ENCODE measurements around the gene JAG1. TPM values are rescaled to one million over a fixed set of nuclear protein-coding genes. Genes with fewer than 3 reads are reported as not detected.

Gene JAG1
- polyA plus RNA-seq, 4 donors, result 6.3 to 63.7 (median 15.7) TPM

DNA sequence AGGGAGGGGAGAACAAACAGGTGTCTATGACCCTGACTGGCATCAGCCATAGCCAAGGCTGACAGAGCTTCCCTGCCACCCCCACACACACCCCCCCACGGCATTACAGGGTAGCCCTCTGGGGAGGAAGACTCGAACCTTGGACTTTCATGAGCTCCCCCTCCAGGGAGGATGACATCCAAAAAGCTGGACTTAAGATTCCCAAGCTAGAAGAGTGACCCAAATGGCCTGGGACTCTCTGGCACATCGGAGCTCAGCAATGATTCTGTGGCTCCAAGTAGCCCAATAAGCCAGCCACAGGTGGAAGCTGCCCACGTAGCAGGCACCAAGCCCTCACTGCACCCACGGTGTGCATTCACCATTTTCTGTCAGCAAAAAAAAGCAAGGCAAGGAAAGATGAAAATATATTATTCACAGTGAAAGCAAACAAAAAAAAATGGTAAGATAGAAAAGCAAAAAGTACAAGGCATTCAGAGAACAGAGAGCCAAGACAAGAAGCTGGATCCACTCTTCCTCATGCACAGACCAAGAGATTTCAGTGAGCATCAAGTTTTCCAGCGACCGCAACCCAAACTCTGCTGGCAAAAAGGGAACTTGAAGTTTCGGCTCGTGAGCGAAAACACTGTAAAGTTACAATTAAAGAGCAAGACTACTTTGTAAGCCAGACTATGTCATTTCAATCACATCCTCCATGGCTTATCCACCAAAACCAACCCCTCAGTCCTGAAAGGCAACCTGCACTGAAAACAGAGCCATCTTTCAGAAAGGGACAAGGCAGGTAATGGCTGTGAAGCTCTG lies 10.9 kb downstream of the JAG1 start:
- H3K9me3 ChIP-seq (ENCODE audit: control insufficient read depth in 2 of 2, insufficient read depth in 1 of 2, low read depth in 1 of 2, low read length in 1 of 2), result no peaks in the 10 kb centered on the region
- H3K27me3 ChIP-seq (ENCODE audit: control insufficient read depth in 3 of 3, insufficient read depth in 3 of 3, low read length in 3 of 3), result no peaks in the 10 kb centered on the region
- 70 to 89% (median 80%) methylated on average over 10 of the region's 10 CpGs for WGBS, 3 donors
- H3K27ac ChIP-seq (ENCODE audit: low read depth in 1 of 3, low read length in 2 of 3), result no peak overlapping the region
- FAIRE-seq, result no peak
- no peak overlapping the region for H3K4me3 ChIP-seq (ENCODE audit: low read depth in 1 of 3, low read length in 3 of 3)
- H3K36me3 ChIP-seq (ENCODE audit: control insufficient read depth in 3 of 3, insufficient read depth in 2 of 3, low read depth in 1 of 3, low read length in 3 of 3), result peaks cover 0 to 72% (median 28%) of the 10 kb centered on the region in 3 donors
- DNase-seq, result no peak
- peaks cover 5 to 29% (median 8%) of the 10 kb centered on the region in 3 donors for H3K4me1 ChIP-seq (ENCODE audit: control insufficient read depth in 3 of 3, insufficient read depth in 2 of 3, low read depth in 1 of 3, low read length in 2 of 3)

DNA sequence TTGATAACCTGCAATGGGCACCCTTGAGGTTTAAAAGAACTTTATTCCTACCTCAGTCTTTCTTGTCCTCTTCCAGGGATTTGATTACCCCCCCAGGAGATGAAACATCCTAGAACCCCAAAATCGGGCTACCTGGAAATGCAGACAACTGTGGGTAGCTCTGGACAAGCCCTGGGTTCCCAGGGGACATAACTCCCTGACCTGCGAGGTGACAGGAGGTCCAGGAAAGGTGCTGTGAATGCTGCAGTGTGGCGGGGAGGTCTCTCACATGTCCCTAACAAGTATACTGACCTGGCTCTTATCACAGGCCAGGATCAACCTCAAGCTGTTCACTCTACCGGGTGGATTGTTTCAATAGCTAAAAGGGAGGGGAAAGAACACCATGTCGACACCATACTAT lies 11.6 kb downstream of the JAG1 start:
- H3K36me3 ChIP-seq (ENCODE audit: control insufficient read depth in 3 of 3, insufficient read depth in 2 of 3, low read depth in 1 of 3, low read length in 3 of 3), result peaks cover 0 to 69% (median 30%) of the 10 kb centered on the region in 3 donors
- 80 to 85% (median 82%) methylated on average over 5 of the region's 5 CpGs for WGBS, 3 donors

DNA sequence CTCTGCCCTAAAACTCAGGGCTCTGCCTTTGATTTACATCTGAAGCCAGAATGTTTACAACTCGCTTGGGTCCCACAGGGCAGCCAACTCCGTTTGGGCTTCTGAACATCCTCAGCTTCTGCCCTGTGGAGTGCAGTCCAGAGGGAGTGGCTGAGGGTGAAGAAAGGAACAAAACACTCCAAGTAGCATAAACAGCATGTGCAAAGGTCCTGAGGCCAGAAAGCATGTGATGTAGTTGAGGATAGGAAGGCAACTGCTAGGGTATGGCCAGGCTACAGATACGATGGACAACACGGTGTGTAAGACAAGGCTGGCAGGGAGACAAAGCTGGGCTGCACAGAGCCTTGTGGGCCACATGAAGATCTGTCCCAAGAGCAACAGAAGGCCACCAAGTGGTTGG lies 12.5 kb downstream of the JAG1 start:
- Histone ChIP-seq H3K27ac (ENCODE audit: low read depth in 1 of 3, low read length in 2 of 3) (no peak overlapping the region), H3K9me3 (ENCODE audit: control insufficient read depth in 2 of 2, insufficient read depth in 1 of 2, low read depth in 1 of 2, low read length in 1 of 2) (no peaks in the 10 kb centered on the region), H3K36me3 (ENCODE audit: control insufficient read depth in 3 of 3, insufficient read depth in 2 of 3, low read depth in 1 of 3, low read length in 3 of 3) (peaks cover 5 to 69% (median 30%) of the 10 kb centered on the region in 3 donors), H3K27me3 (ENCODE audit: control insufficient read depth in 3 of 3, insufficient read depth in 3 of 3, low read length in 3 of 3) (no peaks in the 10 kb centered on the region), H3K4me1 (ENCODE audit: control insufficient read depth in 3 of 3, insufficient read depth in 2 of 3, low read depth in 1 of 3, low read length in 2 of 3) (peaks cover 5 to 28% (median 5%) of the 10 kb centered on the region in 3 donors), H3K4me3 (ENCODE audit: low read depth in 1 of 3, low read length in 3 of 3) (no peak overlapping the region)
- WGBS, 3 donors, result 74 to 90% (median 84%) methylated on average over 4 of the region's 4 CpGs
- no peak for FAIRE-seq
- DNase-seq, result no peak

More for the DNA sequence above, 11.6 kb downstream of the JAG1 start:
- H3K9me3 ChIP-seq (ENCODE audit: control insufficient read depth in 2 of 2, insufficient read depth in 1 of 2, low read depth in 1 of 2, low read length in 1 of 2), result no peaks in the 10 kb centered on the region
- DNase-seq, result no peak
- no peak for FAIRE-seq
- peaks cover 5 to 29% (median 8%) of the 10 kb centered on the region in 3 donors for H3K4me1 ChIP-seq (ENCODE audit: control insufficient read depth in 3 of 3, insufficient read depth in 2 of 3, low read depth in 1 of 3, low read length in 2 of 3)
- H3K4me3 ChIP-seq (ENCODE audit: low read depth in 1 of 3, low read length in 3 of 3), result no peak overlapping the region
- no peak overlapping the region for H3K27ac ChIP-seq (ENCODE audit: low read depth in 1 of 3, low read length in 2 of 3)
- H3K27me3 ChIP-seq (ENCODE audit: control insufficient read depth in 3 of 3, insufficient read depth in 3 of 3, low read length in 3 of 3), result no peaks in the 10 kb centered on the region

DNA sequence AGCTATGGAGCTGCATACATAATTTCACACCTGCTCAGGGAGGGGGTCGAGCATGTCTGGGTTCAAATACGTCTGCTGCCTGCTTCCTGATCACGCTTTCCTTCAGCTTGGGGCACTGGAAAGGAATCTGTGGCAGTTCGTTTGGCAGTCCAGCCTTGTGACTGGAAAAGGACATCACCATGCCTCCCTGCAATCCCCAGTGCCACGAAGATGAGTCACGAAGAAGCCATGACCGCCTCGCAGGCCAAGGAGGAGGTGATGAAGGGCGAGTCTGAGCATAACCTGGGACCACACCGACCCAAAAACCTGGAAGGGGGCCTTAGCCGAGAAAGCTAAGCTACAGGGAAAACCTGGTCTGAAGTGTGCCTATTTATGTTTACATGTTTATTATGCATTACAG lies 13.1 kb downstream of the JAG1 start:
- Histone ChIP-seq H3K27me3 (ENCODE audit: control insufficient read depth in 3 of 3, insufficient read depth in 3 of 3, low read length in 3 of 3) (no peaks in the 10 kb centered on the region), H3K27ac (ENCODE audit: low read depth in 1 of 3, low read length in 2 of 3) (peak overlapping the region in 1 of 3 donors; percentile 27), H3K9me3 (ENCODE audit: control insufficient read depth in 2 of 2, insufficient read depth in 1 of 2, low read depth in 1 of 2, low read length in 1 of 2) (no peaks in the 10 kb centered on the region), H3K4me1 (ENCODE audit: control insufficient read depth in 3 of 3, insufficient read depth in 2 of 3, low read depth in 1 of 3, low read length in 2 of 3) (peaks cover 3 to 22% (median 8%) of the 10 kb centered on the region in 3 donors), H3K4me3 (ENCODE audit: low read depth in 1 of 3, low read length in 3 of 3) (no peak overlapping the region), H3K36me3 (ENCODE audit: control insufficient read depth in 3 of 3, insufficient read depth in 2 of 3, low read depth in 1 of 3, low read length in 3 of 3) (peaks cover 9 to 67% (median 30%) of the 10 kb centered on the region in 3 donors)
- DNase-seq (no peak), FAIRE-seq (no peak)
- 72 to 90% (median 82%) methylated on average over 11 of the region's 11 CpGs for WGBS, 3 donors

DNA sequence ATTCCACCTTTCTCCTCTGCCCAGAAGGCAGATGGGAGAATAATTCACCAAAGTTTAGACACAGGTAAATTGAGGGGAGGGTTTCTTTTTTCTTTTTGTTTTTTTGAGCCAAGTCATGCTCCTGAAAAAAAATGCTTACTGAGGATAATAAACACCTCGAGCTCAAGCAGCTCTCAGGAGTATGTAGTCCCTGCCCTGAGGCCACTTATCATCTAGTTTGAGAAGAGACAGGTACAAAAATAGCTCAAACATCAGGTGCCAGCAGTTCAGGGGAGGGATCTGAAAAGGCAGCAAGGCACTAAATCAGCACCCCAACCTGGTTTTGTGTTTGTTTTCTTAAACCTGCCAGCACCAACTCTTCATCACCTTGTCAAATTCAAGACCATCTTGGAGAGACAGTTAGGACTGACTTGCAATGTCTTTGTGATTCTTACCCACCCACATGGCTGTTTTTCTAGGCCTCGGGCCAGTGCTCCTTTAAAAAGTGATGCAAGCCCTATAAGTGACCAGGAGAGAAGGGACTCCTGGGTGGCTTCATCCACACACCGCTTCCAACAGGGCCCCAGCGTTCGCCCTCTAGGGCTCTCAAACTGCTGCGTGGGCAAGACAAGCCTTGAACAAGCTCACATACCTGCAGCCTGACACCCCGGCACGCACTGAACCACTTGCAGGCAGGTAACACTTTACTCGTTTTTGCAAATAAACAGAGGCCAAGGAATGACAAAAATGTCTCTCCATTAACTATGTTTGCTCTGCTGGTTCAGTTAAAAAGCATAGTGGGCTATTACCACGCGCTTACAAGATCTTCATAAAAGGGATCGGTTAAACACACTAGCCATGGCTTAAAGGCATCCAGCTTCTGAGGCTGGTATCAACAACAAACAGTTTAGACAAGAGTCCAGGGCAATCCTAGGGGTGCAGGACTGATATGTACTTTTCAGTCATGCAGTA lies 13.9 kb downstream of the JAG1 start:
- peak overlapping the region in 1 of 3 donors; percentile 27 for H3K27ac ChIP-seq (ENCODE audit: low read depth in 1 of 3, low read length in 2 of 3)
- H3K27me3 ChIP-seq (ENCODE audit: control insufficient read depth in 3 of 3, insufficient read depth in 3 of 3, low read length in 3 of 3), result no peaks in the 10 kb centered on the region
- peaks cover 3 to 22% (median 15%) of the 10 kb centered on the region in 3 donors for H3K4me1 ChIP-seq (ENCODE audit: control insufficient read depth in 3 of 3, insufficient read depth in 2 of 3, low read depth in 1 of 3, low read length in 2 of 3)
- DNase-seq (no peak), FAIRE-seq (no peak)
- peaks cover 9 to 70% (median 33%) of the 10 kb centered on the region in 3 donors for H3K36me3 ChIP-seq (ENCODE audit: control insufficient read depth in 3 of 3, insufficient read depth in 2 of 3, low read depth in 1 of 3, low read length in 3 of 3)
- H3K9me3 ChIP-seq (ENCODE audit: control insufficient read depth in 2 of 2, insufficient read depth in 1 of 2, low read depth in 1 of 2, low read length in 1 of 2), result no peaks in the 10 kb centered on the region
- H3K4me3 ChIP-seq (ENCODE audit: low read depth in 1 of 3, low read length in 3 of 3), result no peak overlapping the region
- WGBS, 3 donors, result 84 to 90% (median 85%) methylated on average over 12 of the region's 12 CpGs

DNA sequence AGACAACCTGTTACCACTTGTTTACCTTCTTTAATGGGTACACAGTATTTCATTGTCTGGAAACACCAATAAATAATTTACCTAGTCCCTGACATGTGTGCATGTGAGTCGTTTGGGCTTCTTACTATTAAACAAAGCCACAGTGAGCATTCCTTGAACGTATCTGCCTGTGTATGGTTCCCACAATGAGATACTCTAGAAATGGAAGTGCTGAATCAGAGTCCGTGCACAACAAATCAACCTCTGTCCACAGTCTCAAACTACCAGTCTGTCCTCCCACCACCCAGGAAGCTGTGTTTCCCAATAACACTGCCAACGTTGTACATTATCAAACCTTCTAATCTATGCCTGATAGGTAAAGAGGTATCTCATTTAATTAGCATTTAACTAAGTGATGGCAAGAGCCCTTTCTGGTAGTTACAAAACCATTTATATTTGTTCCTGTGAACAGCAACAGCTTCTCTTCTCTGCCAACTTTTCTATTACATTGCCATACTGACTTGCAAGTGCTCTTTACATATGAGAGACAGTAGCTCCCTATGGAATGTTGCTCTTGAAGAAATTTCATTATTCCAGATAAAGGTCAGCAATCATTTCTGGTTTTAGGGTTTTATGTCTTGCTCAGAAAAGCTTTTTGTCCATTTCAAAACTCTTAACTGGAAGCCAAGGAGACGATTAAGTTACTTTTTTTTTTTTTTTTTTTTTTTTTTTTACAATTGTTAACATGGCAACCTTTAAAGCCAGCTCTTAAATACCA lies 14.7 kb downstream of the JAG1 start:
- Histone ChIP-seq H3K27me3 (ENCODE audit: control insufficient read depth in 3 of 3, insufficient read depth in 3 of 3, low read length in 3 of 3) (no peaks in the 10 kb centered on the region), H3K9me3 (ENCODE audit: control insufficient read depth in 2 of 2, insufficient read depth in 1 of 2, low read depth in 1 of 2, low read length in 1 of 2) (no peaks in the 10 kb centered on the region), H3K27ac (ENCODE audit: low read depth in 1 of 3, low read length in 2 of 3) (no peak overlapping the region), H3K4me1 (ENCODE audit: control insufficient read depth in 3 of 3, insufficient read depth in 2 of 3, low read depth in 1 of 3, low read length in 2 of 3) (peaks cover 0 to 20% (median 15%) of the 10 kb centered on the region in 3 donors), H3K36me3 (ENCODE audit: control insufficient read depth in 3 of 3, insufficient read depth in 2 of 3, low read depth in 1 of 3, low read length in 3 of 3) (peaks cover 9 to 72% (median 34%) of the 10 kb centered on the region in 3 donors), H3K4me3 (ENCODE audit: low read depth in 1 of 3, low read length in 3 of 3) (no peak overlapping the region)
- no peak for FAIRE-seq
- WGBS, 3 donors, result 53 to 58% (median 55%) methylated on average over 5 of the region's 5 CpGs
- no peak for DNase-seq

DNA sequence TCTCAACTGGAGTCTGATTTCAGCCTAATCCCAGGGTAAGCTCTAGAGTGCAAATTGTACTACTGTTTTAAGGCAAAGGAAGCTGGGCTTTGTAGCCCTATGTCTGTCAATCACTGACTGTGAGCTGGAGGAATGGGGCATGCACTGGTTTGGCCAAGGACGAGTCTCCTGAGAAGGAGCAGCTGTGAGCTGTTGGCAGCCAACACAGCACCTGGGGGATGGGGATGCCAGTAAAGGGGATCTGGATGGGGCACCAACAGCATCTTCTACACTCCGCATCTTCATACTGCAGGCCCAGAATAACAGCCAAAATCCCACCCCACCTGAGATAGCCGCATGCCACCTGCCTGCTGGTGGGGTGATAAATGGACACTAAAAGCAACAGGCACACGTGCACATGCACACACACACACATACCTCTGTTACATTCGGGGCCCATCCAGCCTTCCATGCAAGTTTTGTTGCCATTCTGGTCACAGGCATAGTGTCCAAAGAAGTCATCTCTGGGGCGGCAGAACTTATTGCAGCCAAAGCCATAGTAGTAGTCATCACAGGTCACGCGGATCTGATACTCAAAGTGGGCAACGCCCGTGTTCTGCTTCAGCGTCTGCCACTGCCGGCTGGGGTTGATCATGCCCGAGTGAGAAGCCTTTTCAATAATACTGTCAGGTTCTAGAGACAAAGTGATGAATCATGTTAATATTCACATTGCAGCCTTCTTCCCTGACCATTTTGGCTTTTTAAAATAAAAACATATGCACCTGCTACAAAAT lies 15.6 kb downstream of the JAG1 start:
- Histone ChIP-seq H3K9me3 (ENCODE audit: control insufficient read depth in 2 of 2, insufficient read depth in 1 of 2, low read depth in 1 of 2, low read length in 1 of 2) (no peaks in the 10 kb centered on the region), H3K4me1 (ENCODE audit: control insufficient read depth in 3 of 3, insufficient read depth in 2 of 3, low read depth in 1 of 3, low read length in 2 of 3) (peaks cover 0 to 19% (median 18%) of the 10 kb centered on the region in 3 donors), H3K36me3 (ENCODE audit: control insufficient read depth in 3 of 3, insufficient read depth in 2 of 3, low read depth in 1 of 3, low read length in 3 of 3) (peaks cover 9 to 74% (median 31%) of the 10 kb centered on the region in 3 donors), H3K27ac (ENCODE audit: low read depth in 1 of 3, low read length in 2 of 3) (no peak overlapping the region), H3K4me3 (ENCODE audit: low read depth in 1 of 3, low read length in 3 of 3) (no peak overlapping the region), H3K27me3 (ENCODE audit: control insufficient read depth in 3 of 3, insufficient read depth in 3 of 3, low read length in 3 of 3) (no peaks in the 10 kb centered on the region)
- FAIRE-seq (no peak), DNase-seq (no peak)
- WGBS, 3 donors, result 86 to 96% (median 91%) methylated on average over 13 of the region's 13 CpGs

All from small intestine (tissue), 7 donors.